ENCODE results near the gene PLEKHM2.

DNA sequence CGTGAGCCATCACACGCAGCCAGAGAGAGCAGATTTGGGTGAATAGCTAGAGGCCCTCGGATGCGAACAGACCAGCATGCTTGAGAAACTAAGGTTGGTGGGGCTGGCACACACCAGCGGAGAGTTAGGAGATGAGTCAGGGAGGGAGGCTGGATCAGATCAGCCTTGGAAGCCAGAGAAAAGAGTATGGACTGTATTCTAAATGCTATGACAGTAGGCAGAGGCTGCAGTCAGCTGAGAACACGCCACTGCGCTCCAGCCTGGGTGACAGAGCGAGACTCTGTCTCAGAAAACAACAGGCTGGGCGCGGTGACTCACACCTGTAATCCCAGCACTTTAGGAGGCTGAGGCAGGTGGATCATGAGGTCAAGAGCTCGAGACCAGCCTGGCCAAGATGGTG lies 4.0 kb upstream of the PLEKHM2 start:
- no peak for TF ChIP-seq POLR2AphosphoS5 (IDR thresholded peaks at IDR 0.05)
- no peak for TF ChIP-seq CTCF (IDR thresholded peaks at IDR 0.05)

Measured in suprapubic skin (tissue), 3 donors.